Stimulated activated naive CD8-positive, alpha-beta T cell treated with anti-CD3 and anti-CD28 coated beads, Interleukin-15, Interleukin-2, amounts not matched to agents 100 ng/mL and 50 ng/mL, for 24 hours (primary cell): Measurements from ENCODE around the gene GNAQ.

ENCODE experiments used
- H3K27ac Mint-ChIP-seq: one replicate; pipeline ENCODE4 v1.8.0; 2021; ENCODE audit warnings: mild to moderate bottlenecking, mixed read lengths
- H3K27me3 Mint-ChIP-seq: one replicate; pipeline ENCODE4 v1.8.0; 2021; ENCODE audit warnings: mixed read lengths
- H3K36me3 Mint-ChIP-seq: one replicate; pipeline ENCODE4 v1.8.0; 2021; ENCODE audit warnings: low read depth, mixed read lengths
- H3K4me1 Mint-ChIP-seq: one replicate; pipeline ENCODE4 v1.8.0; 2021; ENCODE audit warnings: low read depth, mixed read lengths
- H3K4me3 Mint-ChIP-seq: one replicate; pipeline ENCODE4 v1.8.0; 2021; ENCODE audit warnings: mild to moderate bottlenecking, mixed read lengths
- H3K9me3 Mint-ChIP-seq: one replicate; pipeline ENCODE4 v1.8.0; 2021; ENCODE audit warnings: mixed read lengths

GNAQ gene

DNA sequence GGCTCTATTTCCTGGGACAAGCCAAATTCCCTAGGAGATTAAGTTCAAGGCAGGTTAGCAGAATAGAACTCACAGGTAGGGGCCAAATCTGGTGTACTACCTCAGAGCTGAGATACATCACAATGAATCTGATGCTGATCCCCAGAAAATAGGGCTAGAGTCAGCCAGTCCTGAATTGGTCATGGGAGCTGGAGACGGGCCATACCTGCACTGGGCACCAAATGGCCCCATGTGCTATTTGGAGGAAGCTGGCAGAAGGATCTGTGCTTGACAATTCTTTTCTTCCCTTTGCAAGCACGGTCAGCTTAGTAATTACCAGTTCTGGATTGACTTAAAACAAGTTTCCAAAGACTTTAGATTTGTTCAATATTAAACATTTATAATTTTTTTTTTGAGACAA, 10.4 kb upstream of the GNAQ start:
- no peaks in the 10 kb centered on the region for H3K27me3 Mint-ChIP-seq
- no peaks in the 10 kb centered on the region for H3K9me3 Mint-ChIP-seq
- H3K36me3 Mint-ChIP-seq: no peaks in the 10 kb centered on the region
- no peak overlapping the region for H3K4me3 Mint-ChIP-seq
- H3K4me1 Mint-ChIP-seq: no peaks in the 10 kb centered on the region
- H3K27ac Mint-ChIP-seq: no peak overlapping the region

DNA sequence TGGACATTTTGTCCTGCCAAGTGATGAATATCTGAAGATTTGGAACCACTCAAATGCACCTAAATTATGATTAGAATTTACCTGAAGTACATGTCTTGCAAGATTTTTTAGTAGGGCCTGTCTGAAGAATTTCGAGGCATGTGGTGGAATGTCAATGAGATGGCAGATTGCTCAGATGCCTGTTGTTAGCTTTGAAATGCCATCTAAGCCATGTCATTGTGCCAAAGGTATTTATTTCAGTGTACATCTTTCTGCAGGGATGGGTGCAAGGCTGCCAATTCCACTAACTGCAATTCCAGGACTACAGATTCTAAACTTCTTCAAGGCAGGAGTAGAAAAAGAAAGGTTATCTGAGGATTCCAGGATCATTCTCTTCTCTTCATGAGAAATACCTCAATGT, 9.1 kb upstream of the GNAQ start:
- no peaks in the 10 kb centered on the region for H3K4me1 Mint-ChIP-seq
- no peaks in the 10 kb centered on the region for H3K27me3 Mint-ChIP-seq
- no peaks in the 10 kb centered on the region for H3K9me3 Mint-ChIP-seq
- H3K4me3 Mint-ChIP-seq: no peak overlapping the region
- no peak overlapping the region for H3K27ac Mint-ChIP-seq
- H3K36me3 Mint-ChIP-seq: no peaks in the 10 kb centered on the region

- Mint-ChIP-seq H3K9me3 (no peaks in the 10 kb centered on the region), H3K4me3 (no peak overlapping the region), H3K27ac (no peak overlapping the region), H3K4me1 (peaks cover 15% of the 10 kb centered on the region), H3K36me3 (no peaks in the 10 kb centered on the region), H3K27me3 (peaks cover 8% of the 10 kb centered on the region)
Measured at GRCh38 chr9:78038620-78039300, 7.1 kb upstream of the GNAQ start.

DNA sequence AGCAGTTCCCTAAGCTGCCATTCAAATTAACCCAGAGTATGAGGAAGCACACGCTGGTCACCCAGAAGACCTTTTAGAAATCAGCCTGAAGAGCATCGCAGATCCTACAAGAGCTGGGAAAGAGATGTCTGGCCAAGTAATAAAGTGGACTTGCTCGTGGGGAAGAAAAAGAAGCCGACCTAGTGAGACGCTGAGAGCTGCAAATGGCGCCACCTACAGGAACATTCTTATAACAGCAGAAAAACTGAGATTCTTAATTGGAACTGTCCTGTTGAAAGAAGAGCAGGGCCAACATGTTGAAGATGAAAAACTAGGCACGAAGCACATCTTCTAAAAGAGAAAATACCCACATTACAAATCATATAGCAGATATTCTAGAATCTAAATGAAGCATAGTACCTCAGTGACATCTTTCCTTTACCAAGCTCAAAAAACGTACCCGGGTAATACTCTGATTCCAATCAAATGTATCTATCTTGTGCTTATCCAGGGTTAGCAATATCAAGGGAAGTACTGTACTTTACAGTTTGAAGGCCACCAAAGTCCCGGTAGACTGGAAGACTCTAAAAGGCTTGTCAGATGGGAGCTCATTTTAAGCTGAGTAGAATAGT, 3.9 kb upstream of the GNAQ start:
- H3K4me3 Mint-ChIP-seq: peak overlapping the region; percentile 21
- H3K36me3 Mint-ChIP-seq: peaks cover under 1% of the 10 kb centered on the region
- H3K27me3 Mint-ChIP-seq: peaks cover 20% of the 10 kb centered on the region

GRCh38 chr9:78033870-78034269, 2.3 kb upstream of the GNAQ start:
- Mint-ChIP-seq H3K9me3 (no peaks in the 10 kb centered on the region), H3K36me3 (peaks cover 8% of the 10 kb centered on the region), H3K4me3 (no peak overlapping the region), H3K4me1 (peaks cover 44% of the 10 kb centered on the region), H3K27me3 (peaks cover 20% of the 10 kb centered on the region), H3K27ac (no peak overlapping the region)

More for the DNA sequence above, 3.9 kb upstream of the GNAQ start:
- H3K4me1 Mint-ChIP-seq: peaks cover 28% of the 10 kb centered on the region
- no peaks in the 10 kb centered on the region for H3K9me3 Mint-ChIP-seq
- no peak overlapping the region for H3K27ac Mint-ChIP-seq

GRCh38 chr9:78032730-78033457, 1.3 kb upstream of the GNAQ start:
- Mint-ChIP-seq H3K27ac (peak overlapping the region; percentile 81), H3K4me3 (peak overlapping the region; percentile 92), H3K27me3 (peaks cover 20% of the 10 kb centered on the region), H3K9me3 (no peaks in the 10 kb centered on the region), H3K4me1 (peaks cover 49% of the 10 kb centered on the region), H3K36me3 (peaks cover 8% of the 10 kb centered on the region)

GRCh38 chr9:78031893-78032729, 500 bp upstream of the GNAQ start:
- Mint-ChIP-seq H3K36me3 (peaks cover 8% of the 10 kb centered on the region), H3K9me3 (no peaks in the 10 kb centered on the region), H3K27me3 (peaks cover 20% of the 10 kb centered on the region), H3K27ac (peak overlapping the region; percentile 86), H3K4me3 (peak overlapping the region; percentile 92), H3K4me1 (peaks cover 53% of the 10 kb centered on the region)

GRCh38 chr9:78030553-78031443, 813 bp downstream of the GNAQ start:
- H3K27ac Mint-ChIP-seq: peak overlapping the region; percentile 86
- peak overlapping the region; percentile 89 for H3K4me3 Mint-ChIP-seq
- peaks cover 54% of the 10 kb centered on the region for H3K4me1 Mint-ChIP-seq
- H3K27me3 Mint-ChIP-seq: peaks cover 20% of the 10 kb centered on the region
- H3K9me3 Mint-ChIP-seq: no peaks in the 10 kb centered on the region
- H3K36me3 Mint-ChIP-seq: peaks cover 8% of the 10 kb centered on the region

DNA sequence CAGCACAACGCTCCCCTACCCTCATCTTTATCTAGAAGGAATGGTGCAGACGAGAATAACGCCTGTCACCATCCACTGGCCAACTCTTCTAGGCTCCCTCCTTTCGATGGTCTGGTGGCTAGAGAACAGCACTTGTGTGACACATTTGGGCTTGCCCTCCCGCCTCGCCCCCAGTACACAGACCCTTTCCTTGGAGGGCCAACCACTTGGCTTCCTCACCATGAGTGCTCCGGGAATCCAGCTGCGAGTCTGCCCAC, 1.4 kb downstream of the GNAQ start:
- no peaks in the 10 kb centered on the region for H3K9me3 Mint-ChIP-seq
- peak overlapping the region; percentile 89 for H3K4me3 Mint-ChIP-seq
- H3K27me3 Mint-ChIP-seq: peaks cover 20% of the 10 kb centered on the region
- H3K36me3 Mint-ChIP-seq: peaks cover 8% of the 10 kb centered on the region
- H3K4me1 Mint-ChIP-seq: peaks cover 52% of the 10 kb centered on the region
- peak overlapping the region; percentile 86 for H3K27ac Mint-ChIP-seq

- Mint-ChIP-seq H3K4me1 (peaks cover 49% of the 10 kb centered on the region), H3K27me3 (peaks cover 20% of the 10 kb centered on the region), H3K4me3 (peak overlapping the region; percentile 89), H3K9me3 (no peaks in the 10 kb centered on the region), H3K36me3 (peaks cover 8% of the 10 kb centered on the region), H3K27ac (peak overlapping the region; percentile 86)
Measured at GRCh38 chr9:78029551-78030295, 1.9 kb downstream of the GNAQ start.

DNA sequence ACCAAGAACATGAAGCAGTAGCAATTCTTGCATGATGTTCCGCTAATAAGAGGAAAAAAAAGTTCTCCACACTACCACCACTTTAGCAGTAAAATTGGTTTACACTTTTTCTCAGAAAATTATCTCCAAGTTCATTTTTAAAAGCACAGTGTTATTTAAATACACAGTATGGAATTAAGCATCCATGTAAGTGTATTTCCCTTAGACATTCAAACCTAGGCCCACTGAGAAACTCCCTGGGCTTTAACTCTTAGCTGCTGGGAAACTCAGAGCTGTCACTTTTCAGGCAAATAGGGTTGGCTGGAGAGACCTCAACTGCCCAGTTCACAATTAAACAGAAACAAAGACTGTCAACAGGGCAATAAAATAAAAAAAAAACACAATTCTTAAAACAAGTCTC, 2.7 kb downstream of the GNAQ start:
- Mint-ChIP-seq H3K27ac (no peak overlapping the region), H3K36me3 (peaks cover 8% of the 10 kb centered on the region), H3K4me1 (peaks cover 45% of the 10 kb centered on the region), H3K9me3 (no peaks in the 10 kb centered on the region), H3K4me3 (peak overlapping the region; percentile 89), H3K27me3 (peaks cover 14% of the 10 kb centered on the region)

GRCh38 chr9:78026947-78027346, 4.7 kb downstream of the GNAQ start:
- no peaks in the 10 kb centered on the region for H3K9me3 Mint-ChIP-seq
- H3K36me3 Mint-ChIP-seq: peaks cover 8% of the 10 kb centered on the region
- H3K27me3 Mint-ChIP-seq: no peaks in the 10 kb centered on the region
- H3K4me1 Mint-ChIP-seq: peaks cover 52% of the 10 kb centered on the region
- no peak overlapping the region for H3K27ac Mint-ChIP-seq
- H3K4me3 Mint-ChIP-seq: no peak overlapping the region

DNA sequence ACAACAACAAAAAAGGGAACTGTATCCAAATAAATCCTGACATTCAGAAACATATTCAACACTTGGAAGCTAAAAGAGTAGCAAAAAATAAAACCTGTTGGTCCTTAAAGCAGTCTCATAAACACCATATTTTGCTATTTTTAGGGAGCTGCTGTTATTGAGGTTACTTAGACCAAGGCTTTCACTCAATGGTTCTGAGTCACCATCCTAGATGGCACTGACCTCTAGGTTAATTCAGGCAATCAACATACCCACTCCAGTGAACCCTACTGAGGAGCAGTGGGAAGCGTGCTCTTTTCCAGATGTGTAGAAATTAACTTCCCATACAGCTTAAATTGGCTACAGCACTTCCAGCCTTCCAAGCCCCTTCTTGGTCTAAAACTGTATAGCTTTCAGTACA, 5.2 kb downstream of the GNAQ start:
- no peak overlapping the region for H3K4me3 Mint-ChIP-seq
- H3K36me3 Mint-ChIP-seq: peaks cover 8% of the 10 kb centered on the region
- H3K9me3 Mint-ChIP-seq: no peaks in the 10 kb centered on the region
- H3K4me1 Mint-ChIP-seq: peaks cover 56% of the 10 kb centered on the region
- H3K27me3 Mint-ChIP-seq: no peaks in the 10 kb centered on the region
- no peak overlapping the region for H3K27ac Mint-ChIP-seq

DNA sequence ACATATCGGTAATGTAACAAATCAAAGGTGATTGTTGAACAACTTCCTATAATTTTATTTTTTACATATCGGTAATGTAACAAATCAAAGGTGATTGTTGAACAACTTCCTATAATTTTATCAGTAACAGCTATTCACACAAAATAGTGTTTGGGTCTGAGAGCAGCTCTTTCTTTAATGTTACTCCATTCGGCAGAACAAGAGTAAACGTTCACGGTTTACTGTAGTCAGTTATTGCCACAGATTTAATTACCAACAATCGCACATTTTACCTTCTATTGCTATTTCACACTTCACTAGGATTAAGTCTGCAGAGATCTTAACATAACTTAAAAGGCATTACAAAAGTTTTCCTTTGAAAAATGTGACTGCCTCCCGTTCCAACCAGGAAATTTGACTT, 6.4 kb downstream of the GNAQ start:
- Mint-ChIP-seq H3K9me3 (no peaks in the 10 kb centered on the region), H3K4me1 (peaks cover 60% of the 10 kb centered on the region)

More for the DNA sequence above, 6.4 kb downstream of the GNAQ start:
- Mint-ChIP-seq H3K4me3 (no peak overlapping the region), H3K27ac (no peak overlapping the region), H3K36me3 (peaks cover 5% of the 10 kb centered on the region), H3K27me3 (no peaks in the 10 kb centered on the region)
